GM18505 (cell line): ENCODE results near the gene EIPR1.
"Not testable (repeated sequence)": the region's sequence is repeated elsewhere in the genome, so short reads cannot be mapped to it uniquely, and the experiment has no call there.

Experiments used
- ATAC-seq: cut with Tn5 transposase; IDR thresholded peaks from one replicate; pipeline ENCODE4 v1.9.1; 2021; ENCODE audit not compliant: unreplicated experiment
- POLR2A ChIP-seq: IDR thresholded peaks from 4 replicates; pipeline ENCODE4 v1.6.1; 2011; ENCODE audit warnings: borderline replicate concordance; ENCODE audit not compliant: insufficient read depth, insufficient read length; ENCODE audit errors: extremely low read depth

Gene EIPR1

DNA sequence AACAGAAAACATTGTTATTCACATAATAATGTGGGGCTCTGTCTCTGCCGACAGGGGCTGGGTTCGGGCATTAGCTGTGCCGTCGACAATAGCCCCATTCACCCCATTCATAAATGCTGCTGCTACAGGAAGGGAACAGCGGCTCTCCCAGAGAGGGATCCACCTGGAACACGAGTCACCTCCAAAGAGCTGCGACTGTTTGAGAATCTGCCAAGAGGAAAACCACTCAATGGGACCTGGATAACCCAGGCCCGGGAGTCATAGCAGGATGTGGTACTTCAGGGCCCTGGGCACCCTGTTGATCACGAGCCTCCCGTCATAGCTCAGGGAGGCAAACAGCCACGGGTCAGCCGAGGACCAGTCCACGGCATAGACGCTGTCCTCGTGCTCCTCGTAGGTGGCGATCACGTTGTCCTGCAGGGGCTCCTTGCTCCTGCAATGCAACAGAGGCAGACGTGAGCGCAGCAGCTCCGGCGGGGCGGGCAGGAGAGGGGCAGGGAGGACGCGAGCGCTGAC lies 188.5 kb downstream of the EIPR1 start:
- TF ChIP-seq POLR2A = no peak
- ATAC-seq = no peak

DNA sequence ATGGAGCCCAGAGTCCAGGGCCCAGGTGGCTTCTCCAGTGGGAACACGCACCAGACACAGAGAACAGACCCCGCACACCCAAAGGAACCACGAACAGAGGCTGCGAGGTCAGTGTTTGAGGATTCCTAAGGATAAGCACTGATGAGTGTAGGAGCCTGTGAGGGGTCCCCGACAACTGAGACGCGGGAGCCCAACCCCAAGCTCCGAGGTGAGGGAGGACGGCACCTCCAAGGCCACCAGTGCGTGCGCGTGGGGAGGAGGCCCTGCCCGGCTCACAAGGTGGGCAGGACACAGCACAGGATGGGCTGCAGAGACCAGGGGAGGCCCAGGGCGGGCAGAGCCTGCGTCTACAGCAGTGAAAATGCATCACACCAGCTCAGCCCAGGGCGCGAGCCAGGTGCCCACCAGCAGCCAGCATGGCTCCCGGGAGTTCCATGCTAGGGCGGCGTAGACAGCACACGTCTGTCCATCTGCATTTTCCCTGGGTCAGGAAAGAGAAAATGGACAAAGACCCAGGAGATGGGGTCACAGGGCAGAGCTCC lies 189.1 kb downstream of the EIPR1 start:
- ATAC-seq = no peak
- no peak for TF ChIP-seq POLR2A

DNA sequence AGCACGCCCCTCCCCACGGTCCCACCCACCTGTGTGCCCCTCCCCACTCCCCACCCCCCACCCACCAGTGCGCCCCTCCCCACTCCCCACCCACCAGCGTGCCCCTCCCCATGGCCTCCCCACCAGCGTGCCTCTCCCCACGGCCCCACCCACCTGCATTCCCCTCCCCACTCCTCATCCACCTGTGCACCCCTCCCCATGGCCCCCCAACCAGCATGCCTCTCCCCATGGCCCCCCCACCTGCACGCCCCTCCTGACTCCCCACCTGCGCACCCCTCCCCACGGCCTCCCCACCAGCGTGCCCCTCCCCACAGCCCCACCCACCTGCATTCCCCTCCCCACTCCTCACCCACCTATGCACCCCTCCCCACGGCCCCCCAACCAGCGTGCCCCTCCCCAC lies 190.2 kb downstream of the EIPR1 start:
- no peak for ATAC-seq
- TF ChIP-seq POLR2A = no peak

DNA sequence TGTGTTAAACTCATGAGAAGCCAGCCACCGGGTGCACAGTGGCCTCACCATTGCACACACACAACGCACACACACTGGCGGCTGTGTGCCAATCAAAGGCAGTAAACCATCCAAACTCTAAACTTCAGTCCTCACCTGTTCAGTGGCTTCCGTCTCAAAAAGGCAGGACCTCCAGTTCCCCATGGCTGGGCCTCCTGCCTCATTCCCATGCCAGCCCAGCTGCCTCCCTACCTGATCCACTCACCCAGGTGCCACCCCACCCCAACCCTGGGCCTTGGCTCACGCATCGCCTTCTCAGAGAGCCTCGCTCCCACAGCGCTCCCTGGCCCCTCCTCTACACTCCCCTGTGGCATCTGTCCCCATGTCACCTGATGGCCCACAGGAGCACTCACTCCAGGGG lies 190.9 kb downstream of the EIPR1 start:
- TF ChIP-seq POLR2A = no peak
- ATAC-seq = no peak

DNA sequence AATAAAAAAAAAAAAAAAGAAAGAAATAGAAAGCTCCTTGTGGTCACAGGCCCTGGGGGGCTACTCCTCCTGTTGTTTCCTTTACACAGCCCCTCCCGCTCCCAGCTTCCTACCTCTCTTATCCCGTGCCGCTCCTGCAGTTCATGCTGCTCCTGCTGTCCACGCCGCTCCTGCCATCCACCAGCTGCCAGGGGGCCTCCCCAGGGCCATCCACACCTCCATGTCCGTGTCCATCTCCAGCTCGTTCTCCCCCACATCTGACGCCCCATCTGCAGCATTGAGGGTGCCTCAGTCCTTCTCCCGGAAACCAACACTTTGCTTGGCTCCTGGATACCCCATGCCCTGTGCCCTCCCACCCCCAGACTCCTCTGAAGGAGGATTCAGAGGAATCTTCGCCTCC lies 191.7 kb downstream of the EIPR1 start:
- TF ChIP-seq POLR2A = no peak
- ATAC-seq = no peak

DNA sequence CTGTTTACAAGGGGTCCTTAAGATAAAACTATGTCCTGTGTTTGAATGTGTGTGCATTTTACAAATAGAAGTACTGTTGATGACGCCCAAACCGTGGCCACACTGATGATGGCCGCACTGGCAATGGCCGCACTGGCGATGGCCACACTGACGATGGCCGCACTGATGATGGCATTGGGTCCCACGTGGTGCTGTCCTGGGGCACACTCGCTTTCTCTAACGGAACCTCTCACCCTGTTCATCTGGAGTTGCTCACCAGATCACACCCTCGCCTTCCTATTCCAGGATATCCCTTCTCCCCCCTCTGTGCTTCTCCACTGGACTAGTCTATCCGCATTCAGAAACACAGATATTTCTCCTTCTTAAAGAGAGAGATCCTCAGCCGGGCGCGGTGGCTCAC lies 192.4 kb downstream of the EIPR1 start:
- ATAC-seq = no peak
- TF ChIP-seq POLR2A = no peak

DNA sequence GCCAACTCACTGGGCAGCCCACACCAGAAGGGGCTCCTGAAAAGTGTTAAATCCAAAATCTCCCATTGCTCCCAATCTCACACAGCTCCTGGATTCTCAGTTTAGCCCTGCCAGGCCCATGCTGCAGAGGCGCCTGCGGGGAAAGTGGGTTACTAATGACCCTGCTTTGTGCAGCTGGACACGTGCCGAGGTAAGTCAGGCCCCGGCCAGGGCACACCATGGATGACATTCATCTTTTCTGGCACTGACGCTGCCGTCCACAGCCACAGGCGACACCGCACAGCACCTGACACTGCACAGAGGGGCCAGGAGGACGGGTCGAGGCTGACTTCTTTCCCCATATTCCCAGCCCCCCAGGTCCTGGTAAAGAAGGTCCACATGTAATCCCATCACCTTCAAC lies 193.5 kb downstream of the EIPR1 start:
- no peak for TF ChIP-seq POLR2A
- no peak for ATAC-seq

DNA sequence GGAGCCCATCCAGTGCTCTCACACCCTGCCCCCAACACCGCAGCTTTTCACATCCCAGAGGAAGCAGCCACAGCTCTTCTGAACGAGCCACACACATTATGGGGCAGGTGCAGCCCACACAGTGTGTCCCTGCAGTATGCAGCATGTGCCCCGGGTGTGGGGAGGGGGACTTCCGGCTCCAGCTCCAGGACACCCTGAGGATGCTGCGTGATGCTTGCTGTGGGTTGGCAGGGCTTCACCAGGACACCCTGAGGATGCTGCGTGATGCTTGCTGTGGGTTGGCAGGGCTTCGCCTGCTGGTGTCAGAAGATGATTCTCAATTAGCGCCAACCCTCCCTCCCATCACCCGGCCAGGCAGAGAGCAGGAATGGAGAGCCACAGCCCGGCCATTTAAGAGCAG lies 193.9 kb downstream of the EIPR1 start:
- no peak for TF ChIP-seq POLR2A
- no peak for ATAC-seq

DNA sequence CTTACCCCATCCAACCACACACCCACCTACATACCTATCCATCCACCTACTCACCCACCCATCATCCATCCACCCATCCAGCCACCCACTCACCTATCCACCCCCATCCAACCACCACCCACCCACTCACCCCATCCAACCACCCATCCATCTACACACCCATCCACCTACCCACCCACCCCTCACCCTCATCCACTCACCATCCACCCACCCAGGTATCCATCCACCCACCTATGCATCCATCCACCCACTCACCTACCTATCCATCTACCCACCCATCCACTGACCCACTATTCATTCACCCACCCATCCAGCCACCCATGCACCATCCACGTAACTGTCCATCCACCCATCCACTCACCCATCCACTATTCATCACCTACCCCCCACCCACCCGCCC lies 194.8 kb downstream of the EIPR1 start:
- no peak for ATAC-seq
- no peak for TF ChIP-seq POLR2A

DNA sequence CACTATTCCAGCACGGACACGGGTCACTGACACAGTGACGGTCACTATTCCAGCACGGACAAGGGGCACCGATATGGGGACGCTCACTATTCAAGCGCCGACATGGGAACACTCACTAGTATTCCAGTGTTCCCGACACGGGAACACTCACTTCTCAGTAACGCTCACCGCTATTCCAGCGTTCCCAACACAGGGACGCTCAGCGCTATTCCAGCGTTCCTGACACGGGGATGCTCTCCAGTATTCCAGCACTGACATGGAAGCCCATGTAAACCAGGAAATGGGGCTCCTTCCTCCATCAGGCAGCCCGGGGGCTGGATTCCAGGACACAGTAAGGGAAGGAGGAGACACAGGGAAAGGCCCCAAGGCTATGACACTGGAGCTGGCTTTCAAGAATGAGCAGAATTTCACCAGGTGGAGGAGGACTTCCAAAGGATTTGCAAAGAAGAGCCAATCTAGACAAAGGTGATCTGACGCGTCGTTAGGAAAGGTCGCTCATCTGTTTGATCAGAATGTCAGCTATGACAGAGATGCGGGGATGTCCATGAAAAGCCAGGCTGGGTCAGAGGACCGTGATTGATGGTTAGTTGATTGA lies 196.1 kb downstream of the EIPR1 start:
- no peak for ATAC-seq
- TF ChIP-seq POLR2A = no peak

DNA sequence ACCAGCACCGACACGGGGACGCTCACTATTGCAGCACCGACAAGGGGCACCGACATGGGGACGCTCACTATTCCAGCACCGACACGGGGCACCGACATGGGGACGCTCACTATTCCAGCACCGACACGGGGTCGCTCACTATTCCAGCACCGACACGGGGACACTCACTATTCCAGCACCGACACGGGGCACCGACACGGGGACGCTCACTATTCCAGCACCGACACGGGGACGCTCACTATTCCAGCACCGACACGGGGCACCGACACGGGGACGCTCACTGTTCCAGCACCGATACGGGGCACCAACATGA lies 196.8 kb downstream of the EIPR1 start:
- not testable (repeated sequence) for ATAC-seq

DNA sequence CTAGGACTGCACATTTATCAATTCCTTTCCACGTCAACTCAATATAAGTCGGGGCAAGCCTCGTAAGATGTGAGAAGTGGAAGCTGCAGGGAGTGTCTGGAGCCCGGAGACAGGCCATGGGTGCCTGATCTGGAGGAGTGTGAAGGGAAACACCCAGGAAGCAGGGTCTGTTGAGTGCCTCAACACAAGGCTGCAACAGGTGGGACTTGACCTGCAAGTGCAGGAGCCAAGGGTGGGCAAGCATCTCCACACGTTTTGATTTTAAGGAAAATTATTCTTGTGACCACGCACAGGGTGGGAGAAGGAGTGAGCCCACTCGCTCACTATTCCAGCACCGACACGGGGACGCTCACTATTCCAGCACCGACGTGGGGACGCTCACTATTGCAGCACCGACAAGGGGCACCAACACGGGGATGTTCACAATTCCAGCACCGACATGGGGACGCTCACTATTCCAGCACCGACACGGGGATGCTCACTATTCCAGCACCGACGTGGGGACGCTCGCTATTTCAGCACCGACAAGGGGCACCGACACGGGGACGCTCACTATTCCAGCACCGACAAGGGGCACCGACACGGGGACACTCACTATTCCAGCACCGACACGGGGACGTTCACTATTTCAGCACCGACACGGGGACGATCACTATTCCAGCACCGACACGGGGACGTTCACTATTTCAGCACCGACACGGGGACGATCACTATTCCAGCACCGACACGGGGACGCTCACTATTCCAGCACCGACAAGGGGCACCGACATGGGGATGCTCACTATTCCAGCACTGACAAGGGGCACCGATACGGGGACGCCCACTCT lies 197.3 kb downstream of the EIPR1 start:
- TF ChIP-seq POLR2A = no peak
- no peak for ATAC-seq

DNA sequence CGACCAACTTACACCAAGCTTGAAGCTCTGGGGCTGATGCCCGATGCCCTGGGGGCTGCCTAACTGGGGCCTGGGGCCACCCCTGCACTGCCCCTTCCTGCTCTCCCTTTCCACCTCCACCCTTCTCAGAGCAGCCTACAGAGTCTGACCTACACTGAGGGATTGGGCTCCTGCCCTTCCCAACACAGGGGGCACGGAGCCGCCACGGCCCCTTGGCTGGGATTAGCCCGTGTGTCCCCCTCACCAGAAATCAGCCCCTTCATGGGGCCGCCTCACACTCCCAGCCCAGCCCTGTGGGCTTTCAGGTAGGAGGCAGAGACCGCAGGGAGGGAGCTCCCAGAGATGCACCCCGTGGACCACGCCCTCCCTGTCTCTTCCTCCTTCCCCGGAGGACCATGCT lies 198.0 kb downstream of the EIPR1 start:
- ATAC-seq = no peak
- TF ChIP-seq POLR2A = no peak

DNA sequence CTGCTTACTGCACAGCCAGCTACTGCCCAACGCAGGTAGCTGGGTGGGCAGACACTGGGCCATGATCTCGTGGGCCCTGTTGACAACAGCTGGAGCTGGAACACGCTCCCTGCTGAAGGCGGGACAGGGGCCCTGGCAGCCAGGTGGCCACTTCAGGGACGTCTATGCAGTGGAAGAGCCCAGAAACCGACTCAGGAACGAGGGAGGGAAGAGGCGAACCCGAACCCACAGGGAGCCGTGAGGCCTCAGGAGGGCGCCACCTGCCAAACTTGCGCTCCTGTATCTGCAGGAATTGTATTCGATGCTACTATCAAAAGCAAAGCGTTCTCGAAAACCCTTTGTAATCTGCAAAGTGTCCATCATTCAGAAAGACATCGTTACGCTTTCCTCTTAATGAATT lies 198.4 kb downstream of the EIPR1 start:
- no peak for ATAC-seq

More for the DNA sequence above, 198.4 kb downstream of the EIPR1 start:
- no peak for TF ChIP-seq POLR2A
